Measurements from ENCODE around the gene FBXW7.
A peak's percentile ranks its signal among the peaks of the same experiment; 100 is the strongest.

The FBXW7 gene

DNA sequence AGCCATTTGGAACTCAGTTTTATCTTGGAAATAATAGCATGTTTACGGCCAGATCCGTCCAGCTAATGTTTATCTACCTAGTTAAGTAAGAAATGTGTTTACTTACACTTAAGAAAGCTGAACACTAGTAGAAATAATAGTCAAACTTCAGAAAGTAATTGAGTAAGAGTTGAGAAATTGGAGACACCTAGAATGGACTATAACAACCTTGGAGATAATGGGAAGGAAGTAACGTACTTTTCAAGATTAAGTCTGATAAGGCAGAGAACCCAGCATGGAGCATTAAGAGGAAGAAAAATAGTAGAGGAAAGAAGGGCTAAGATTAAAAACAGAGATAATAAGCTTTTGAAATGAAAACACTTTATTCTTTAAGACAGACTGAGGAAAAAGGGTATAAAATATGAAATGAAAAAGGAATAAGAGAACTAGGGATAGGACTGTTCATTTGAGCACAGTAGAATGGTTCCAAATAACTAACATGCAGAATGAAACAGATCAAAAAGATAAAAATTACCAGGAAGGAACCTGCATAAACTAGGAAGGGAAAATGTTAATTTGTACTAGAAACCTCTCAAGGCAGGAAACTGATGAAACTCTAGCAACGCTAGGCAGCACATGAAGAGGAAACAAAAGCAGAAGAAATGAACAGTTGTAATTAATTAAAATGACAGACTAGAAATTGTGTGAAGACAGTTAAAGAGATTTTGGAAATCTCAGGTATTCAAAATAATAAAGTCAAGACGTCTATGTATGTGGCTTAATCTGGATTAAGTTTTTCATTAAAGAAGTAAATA lies 71.7 kb downstream of the FBXW7 start:
- DNase-seq = no peak

DNA sequence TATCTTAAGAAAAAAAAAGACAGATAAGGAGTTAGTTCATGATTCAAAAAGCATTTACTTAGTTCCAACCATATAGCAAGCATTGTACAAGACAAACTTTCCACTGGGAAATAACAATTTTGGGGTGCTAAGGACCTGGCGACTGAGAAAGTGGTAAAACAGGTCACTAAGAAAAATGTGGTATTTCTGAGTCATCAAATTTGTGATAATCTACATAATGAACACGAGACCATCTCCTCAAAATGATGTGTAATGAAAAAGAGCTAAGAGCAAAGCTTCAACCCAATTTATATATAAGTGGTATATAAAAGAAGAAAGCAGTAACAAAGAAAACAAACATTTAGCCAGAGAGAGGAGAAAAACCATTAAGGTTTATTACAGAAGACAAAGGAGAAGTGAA lies 72.3 kb downstream of the FBXW7 start:
- no peak for DNase-seq

- no peak for DNase-seq
Observed at GRCh38 chr4:152462695-152463094, 73.2 kb downstream of the FBXW7 start.

GRCh38 chr4:152462047-152462446 lies 73.8 kb downstream of the FBXW7 start:
- no peak for DNase-seq

DNA sequence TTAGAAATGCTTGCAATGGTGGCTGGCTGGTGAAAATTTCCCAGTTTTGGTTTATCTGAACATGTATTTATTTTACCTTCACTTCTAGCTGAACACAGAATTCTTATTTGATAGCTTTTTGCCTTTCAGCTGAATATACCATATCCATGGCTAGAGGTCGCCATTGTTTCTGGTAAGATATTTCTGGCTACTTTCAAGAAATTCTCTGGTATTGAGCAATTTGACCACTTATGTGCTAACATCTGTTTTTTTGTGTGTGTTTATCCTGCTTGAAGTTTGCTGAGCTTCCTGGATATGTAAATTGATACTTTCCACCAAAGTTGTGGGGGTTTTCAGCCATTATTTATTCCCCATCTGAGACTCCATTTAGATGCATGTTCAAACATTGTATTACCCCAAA lies 75.4 kb downstream of the FBXW7 start:
- DNase-seq = no peak

DNA sequence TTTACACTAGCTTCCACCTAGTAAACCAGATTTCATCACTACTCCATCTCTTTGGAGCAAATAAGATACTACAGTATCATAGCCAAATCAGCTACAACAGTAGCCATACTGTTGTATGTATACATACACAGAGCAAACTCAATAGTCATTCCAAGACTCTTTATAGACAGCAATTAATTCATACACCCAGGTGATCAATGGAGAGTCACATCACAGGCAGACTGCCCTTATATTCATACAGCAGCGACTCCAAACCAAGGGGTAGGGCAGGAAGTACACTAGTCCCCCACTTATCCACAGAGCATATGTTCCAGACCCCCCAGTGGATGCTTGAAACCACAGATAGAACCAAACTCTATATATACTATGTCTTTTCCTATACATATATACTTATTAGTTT lies 76.6 kb downstream of the FBXW7 start:
- DNase-seq = no peak

GRCh38 chr4:152458801-152459302 lies 77.0 kb downstream of the FBXW7 start:
- no peak for DNase-seq

GRCh38 chr4:152456609-152457008 lies 79.3 kb downstream of the FBXW7 start:
- no peak for DNase-seq

DNA sequence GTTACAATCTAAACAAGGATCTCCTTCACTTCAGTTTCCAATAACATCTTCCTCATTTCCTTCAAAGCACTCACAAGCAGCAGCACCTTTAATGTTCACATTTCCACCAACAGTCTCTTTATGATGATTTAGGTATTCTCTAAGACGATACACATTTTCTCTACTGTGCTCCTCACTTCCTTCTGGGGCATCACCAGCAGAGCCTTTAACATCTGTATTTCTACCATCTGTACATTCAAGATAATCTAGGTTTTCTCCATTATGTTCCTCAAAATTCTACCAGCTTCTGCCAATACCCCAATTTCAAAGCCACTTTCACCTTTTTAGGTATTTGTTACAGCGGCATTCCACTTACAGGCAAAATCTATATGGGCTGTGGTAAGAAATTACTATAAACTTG lies 80.6 kb downstream of the FBXW7 start:
- DNase-seq = no peak

GRCh38 chr4:152454398-152455011 lies 81.4 kb downstream of the FBXW7 start:
- DNase-seq = no peak

DNA sequence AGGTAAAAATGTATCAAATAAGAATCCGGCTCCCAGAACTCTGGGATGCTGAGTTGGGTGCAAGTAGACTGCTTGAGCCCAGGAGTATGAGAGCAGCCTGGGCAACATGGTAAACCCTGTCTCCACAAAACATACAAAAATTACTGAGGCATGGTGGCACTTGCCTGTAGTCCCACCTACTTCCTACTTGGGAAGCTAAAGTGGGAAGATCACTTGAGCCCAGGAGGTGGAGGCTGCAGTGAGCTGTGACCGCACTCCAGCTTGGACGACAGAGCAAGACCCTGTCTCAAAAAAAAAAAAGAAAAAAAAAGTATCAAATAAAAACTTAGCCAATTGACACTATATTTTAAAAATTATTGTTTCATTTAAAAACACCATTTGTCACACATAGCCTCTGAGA lies 84.4 kb downstream of the FBXW7 start:
- DNase-seq = no peak

GRCh38 chr4:152448854-152449253 lies 87.0 kb downstream of the FBXW7 start:
- DNase-seq = no peak

GRCh38 chr4:152448038-152448707 lies 87.7 kb downstream of the FBXW7 start:
- peak; percentile 0 for DNase-seq

DNA sequence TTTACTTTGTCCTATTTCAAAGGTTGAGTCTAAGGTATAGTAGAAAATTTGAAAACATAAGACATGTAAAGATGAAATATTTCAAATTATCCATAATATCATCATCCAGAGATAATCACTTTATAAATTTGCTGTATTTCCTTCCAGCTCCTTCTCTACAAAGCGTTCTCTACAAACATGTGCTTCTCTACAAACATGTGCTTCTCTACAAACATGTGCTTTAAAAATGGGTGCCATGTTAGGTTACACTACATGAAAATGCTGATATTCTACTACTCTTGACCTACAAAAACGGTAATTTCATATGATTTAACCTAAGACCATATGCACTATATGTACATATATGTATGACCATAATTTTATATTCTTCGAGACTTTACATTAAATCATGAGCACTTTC lies 92.0 kb downstream of the FBXW7 start:
- no peak for DNase-seq

DNA sequence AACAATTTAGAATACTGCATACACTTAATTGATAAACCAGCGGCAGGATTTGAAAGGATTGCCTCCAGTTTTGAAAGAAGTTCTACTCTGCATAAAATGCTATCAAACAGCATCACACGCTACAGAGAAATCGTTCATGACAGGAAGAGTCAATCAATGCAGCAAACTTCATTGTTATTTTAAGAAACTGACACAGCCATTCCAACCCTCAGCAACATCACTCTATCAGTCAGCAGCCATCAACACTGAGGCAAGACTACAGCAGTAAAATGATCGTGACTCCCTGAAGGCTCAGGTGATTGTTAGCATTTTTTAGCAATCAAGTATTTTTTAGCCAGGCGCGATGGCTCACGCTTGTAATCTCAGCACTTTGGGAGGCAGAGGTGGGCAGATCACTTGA lies 98.3 kb downstream of the FBXW7 start:
- DNase-seq = no peak

DNA sequence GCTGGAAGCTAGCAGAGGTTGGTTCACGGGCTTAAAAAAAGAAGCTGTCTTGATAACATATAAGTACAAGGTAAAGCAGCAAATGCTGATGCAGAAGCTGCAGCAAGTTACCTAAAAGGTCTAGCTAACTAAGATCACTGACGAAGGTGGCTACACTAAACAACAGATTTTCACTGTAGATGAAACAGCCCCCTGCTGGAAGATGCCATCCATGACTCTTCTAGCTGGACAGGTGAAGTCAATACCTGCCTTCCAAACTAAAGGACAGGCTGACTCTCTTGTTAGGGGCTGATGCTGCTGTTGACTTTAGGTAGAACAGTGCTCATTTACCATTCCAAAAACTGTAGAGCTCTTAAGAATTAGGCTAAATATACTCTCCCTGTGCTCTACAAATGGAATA lies 99.5 kb downstream of the FBXW7 start:
- DNase-seq = no peak

GRCh38 chr4:152434011-152434410 lies 101.9 kb downstream of the FBXW7 start:
- no peak for DNase-seq

GRCh38 chr4:152431784-152432183 lies 104.1 kb downstream of the FBXW7 start:
- no peak for DNase-seq

- no peak for DNase-seq
Observed at GRCh38 chr4:152431291-152431690, 104.6 kb downstream of the FBXW7 start.

DNA sequence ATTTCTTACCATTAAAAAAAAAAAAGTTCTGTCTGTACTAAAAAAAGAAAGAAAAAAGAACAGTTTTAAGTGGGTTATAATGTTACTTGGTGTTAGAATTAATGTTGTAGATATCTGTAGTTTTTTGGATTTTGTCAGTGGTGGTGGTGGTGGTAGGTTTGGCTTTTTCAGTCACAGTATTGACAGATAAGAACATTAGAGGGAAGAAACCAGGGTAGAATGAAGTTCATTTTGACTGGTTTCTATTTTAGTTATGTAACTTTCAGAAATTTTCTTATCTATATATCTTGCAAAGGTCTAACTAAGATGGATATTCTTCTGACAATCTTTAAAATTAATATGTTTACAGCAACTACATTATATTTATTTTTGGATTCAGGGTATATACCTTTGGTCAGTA lies 105.4 kb downstream of the FBXW7 start:
- DNase-seq = no peak

GRCh38 chr4:152427981-152428380 lies 107.9 kb downstream of the FBXW7 start:
- no peak for DNase-seq

DNA sequence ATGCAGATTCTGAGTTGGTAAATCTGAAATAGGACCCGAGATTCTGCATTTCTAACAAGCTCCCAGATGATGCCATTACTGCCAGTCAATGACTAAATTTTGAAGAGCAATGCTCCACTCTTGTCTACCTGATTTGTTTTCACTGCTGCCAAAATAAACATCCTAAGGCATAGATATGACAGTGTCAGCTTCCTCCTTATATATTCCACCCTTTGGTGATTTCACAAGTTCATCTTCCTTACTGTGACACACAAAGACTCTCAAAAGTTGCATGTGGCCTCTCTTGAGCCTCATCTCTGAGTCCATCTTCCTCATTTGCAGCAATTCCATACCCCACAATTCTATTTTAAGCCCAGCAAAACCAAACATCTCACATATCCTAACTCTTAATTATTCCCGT lies 110.9 kb downstream of the FBXW7 start:
- no peak for DNase-seq

DNA sequence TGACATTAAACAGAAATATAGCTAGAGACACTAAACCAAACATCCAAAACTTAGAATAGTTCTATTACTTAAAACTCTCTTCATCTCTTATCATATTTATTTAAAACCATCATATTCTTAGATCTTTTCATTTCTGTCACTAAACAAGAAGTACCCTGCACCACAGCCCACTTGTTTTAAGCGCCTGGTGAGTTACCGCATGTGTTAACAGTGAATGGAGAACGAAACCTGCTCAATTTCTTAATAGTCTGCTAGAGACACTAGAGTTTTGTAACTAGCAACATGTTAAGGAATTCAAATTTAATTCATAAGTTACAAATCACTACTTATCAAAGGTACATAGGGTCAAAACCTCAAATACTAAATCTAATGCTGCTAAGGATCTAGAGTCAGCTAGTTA lies 111.5 kb downstream of the FBXW7 start:
- no peak for DNase-seq

DNA sequence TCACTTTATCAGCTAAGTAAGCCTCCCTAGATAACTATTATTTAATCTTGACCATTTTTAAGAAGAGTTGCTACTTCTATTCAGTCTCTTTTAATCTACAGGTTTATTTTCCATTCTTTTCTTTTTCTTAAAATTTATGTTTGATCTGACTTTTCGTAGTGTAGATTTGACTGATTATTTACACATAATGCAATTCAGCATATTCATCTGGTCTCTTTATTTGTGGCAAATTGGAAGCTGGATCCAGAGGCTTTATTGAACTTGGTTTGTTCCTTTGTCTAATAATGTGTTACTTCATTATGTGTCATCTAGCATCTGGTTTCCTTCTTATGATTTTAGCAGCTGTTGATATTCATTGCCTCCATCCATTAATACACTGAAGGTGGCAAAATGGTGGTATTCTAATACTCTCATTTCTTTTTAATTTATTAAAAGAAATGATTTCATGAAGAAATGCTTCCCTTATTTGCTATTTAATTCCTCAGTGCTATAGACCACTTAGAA lies 113.0 kb downstream of the FBXW7 start:
- no peak for DNase-seq

Data from NCI-H2107 (cell line).